HG03442 (cell line): Measurements from ENCODE around the gene SLC4A7.
"Not testable (repeated sequence)": the region's sequence is repeated elsewhere in the genome, so short reads cannot be mapped to it uniquely, and the experiment has no call there.

Experiments
- ATAC-seq: cut with Tn5 transposase; IDR thresholded peaks from one replicate; pipeline ENCODE4 v1.9.1; 2021; ENCODE audit warnings: mild to moderate bottlenecking, moderate library complexity; ENCODE audit not compliant: unreplicated experiment

The SLC4A7 gene

DNA sequence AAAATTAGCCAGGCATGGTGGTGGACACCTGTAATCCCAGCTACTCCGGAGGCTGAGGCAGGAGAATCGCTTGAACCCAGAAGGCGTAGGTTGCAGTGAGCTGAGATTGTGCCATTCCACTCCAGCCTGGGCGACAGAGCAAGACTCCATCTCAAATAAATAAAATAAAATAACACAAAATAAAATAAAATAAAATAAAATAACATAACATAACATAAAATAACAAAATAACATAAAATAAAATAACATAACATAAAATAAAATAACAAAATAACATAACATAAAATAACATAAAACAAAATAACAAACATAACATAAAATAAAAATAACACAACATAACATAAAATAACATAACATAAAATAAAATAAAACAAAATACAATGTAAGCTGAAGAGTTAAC is 45.8 kb downstream of the SLC4A7 start:
- not testable (repeated sequence) for ATAC-seq

- no peak for ATAC-seq
Observed at GRCh38 chr3:27431116-27431515, 53.1 kb downstream of the SLC4A7 start.

- ATAC-seq: no peak
Observed at GRCh38 chr3:27429909-27430308, 54.3 kb downstream of the SLC4A7 start.

- ATAC-seq: no peak
Observed at GRCh38 chr3:27428446-27428845, 55.7 kb downstream of the SLC4A7 start.

DNA sequence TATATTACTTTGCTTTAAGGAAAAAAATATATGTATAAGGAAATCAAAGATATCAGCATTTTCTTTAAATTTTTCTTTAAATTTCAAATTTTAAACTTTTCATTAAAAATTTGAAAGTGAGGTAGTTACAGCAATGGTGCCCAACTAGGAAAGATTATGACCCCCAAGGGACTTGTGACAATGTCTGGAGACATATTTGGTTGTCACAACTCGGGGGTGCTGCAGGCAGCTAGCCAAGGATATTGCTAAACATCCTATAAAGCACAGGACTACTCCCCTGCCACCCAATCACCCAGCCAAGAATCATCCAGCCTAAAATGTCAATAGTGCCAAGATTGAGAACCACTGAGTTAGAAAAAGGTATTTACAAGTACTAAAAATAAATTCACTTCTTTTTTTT is 57.3 kb downstream of the SLC4A7 start:
- no peak for ATAC-seq

DNA sequence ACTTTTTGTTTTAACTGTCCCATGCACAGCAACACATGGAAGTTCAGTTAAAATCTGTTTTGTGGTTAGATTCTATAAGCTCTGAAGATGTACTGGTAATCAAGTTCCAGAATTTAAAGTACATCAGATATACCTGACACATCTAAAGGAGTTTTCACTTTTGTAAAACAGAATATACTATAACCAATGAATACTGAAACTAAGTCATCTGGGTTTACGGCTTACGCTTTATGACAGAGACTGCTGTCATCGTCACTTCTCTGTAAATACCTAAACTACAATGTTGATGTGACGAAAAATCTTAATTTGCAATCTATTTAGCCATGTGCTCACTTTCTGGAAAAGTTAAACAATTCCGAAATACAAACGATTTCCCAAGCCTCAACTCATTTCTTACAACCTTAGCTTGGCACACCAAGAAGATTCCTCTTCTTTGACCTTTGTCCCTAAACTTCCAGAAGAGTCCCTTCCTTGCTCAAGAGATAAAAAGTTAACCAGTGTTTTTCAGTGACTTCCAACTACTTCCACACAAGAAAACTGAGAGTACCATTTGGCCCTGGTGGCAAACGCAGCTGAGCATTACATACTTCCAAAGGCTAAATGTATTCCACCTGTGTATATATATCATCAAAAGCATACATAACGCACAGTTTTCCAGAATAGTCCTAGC is 58.2 kb downstream of the SLC4A7 start:
- ATAC-seq: no peak

- not testable (repeated sequence) for ATAC-seq
Observed at GRCh38 chr3:27424812-27425521, 59.2 kb downstream of the SLC4A7 start.

DNA sequence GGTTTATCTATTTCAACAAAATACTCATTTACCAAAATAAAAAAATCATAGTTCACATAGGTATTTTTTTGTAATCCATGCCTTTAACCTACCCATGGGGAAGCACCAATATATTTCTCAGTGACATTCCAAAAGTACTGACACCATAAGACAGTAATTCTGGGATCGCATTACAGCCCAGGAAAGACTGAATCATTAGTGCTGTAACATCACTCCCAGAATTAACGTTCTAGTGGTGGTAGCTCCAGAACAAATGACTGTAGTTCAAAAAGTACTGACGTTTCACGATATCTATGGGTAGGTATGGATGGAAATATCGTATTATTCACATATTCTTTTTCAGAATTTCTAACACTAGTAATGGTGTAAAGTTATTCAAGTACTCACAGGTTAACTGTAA is 60.7 kb downstream of the SLC4A7 start:
- ATAC-seq: no peak

GRCh38 chr3:27422617-27423016 is 61.6 kb downstream of the SLC4A7 start:
- no peak for ATAC-seq

DNA sequence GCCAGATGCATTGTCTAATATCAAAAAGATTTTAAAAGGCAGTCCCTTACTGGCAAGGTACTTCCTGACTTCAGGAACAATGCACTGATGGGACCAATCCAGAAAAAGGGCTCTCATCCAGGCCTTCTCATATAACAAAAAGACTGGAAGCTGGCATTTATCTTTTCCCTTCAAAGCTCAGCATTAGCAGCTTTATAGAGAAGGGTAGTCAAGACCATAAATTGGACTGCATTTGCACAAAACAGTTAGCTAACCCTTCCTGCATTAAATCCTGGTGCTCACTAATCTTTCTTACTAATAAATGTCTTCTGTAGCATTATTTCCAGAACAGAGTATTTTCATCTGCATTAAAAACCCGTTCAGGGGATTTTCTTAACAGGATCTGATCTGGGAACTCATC is 69.0 kb downstream of the SLC4A7 start:
- no peak for ATAC-seq

GRCh38 chr3:27392950-27393679 is 91.1 kb downstream of the SLC4A7 start:
- peak; percentile 92 for ATAC-seq

DNA sequence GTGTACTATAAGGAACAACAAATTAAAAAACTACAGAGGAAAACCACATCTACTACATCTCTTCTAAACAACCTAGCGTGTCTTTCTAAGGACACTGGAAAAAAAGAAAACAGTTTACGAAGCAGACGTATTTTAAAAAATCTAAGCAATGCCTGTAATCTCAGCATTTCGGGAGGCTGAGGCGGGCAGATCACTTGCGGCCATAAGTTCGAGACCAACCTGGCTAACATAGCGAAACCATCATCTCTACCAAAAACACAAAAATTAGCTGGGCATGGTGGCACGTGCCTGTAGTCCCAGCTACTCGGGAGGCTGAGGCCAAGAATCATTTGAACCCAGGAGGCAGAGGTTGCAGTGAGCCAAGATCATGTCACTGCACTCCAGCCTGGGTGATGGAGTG is 91.8 kb downstream of the SLC4A7 start:
- not testable (repeated sequence) for ATAC-seq

- ATAC-seq: no peak
Observed at GRCh38 chr3:27391796-27392195, 92.4 kb downstream of the SLC4A7 start.

GRCh38 chr3:27387625-27388024 is 96.6 kb downstream of the SLC4A7 start:
- no peak for ATAC-seq

DNA sequence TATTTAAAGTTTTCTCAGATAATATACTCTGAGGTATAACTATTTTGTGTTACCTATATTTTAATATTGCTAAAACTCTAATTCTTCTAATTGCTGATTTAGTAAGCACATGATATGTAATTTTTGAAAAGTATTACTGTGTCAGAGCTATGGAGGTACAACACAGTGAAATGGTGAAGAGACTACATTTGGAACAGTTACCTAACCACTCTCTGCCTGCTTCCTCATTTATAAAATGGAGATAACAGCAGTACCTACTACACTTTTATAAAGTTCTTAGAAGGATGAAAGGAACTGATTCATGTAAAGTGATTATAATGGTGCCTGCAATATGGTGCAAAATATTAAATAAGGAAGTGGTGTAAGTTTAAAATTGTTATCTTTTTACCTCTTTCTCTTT is 98.7 kb downstream of the SLC4A7 start:
- peak; percentile 49 for ATAC-seq

DNA sequence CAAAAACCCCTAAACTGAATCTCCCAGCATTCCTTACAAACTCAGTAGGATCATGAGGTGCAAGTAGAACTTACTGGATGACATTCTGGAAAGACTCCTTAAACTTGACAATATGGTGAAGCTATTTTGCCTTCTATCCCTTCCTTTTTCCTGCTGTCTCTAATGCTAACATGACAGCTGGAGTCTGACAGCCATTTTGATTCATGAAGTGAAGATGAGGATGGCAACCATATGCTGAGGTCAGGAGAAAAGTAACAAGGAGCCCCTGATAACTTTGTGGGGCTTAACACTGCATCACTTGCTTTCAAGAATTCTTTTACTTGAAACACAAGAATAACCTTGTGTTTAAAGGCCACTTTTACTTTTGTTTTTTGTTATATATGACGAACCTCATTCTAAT is 100.0 kb downstream of the SLC4A7 start:
- ATAC-seq: no peak

- no peak for ATAC-seq
Observed at GRCh38 chr3:27380433-27381357, 103.5 kb downstream of the SLC4A7 start.

DNA sequence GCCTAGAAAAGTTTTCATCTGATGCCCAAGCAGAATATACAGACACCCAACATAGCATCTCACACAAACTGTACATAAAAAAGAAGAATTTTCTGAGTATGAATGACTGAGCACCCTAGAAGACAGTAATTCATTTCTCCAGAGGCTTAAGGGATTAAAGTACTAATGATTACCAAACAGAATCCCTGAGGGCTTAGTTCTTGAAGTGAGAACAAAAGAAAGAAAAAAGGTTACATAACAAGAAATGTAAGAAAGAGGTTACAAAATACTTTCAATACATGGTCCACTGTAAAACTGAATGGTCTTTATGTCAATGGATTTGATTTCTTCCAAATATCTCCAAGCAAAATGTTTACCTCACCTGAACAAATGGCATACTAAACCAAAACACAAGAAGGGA is 105.9 kb downstream of the SLC4A7 start:
- no peak for ATAC-seq

GRCh38 chr3:27376109-27376772 is 107.9 kb downstream of the SLC4A7 start:
- ATAC-seq: no peak

GRCh38 chr3:27368831-27369607 is 115.2 kb downstream of the SLC4A7 start, which contains the start of gene NEK10:
Gene NEK10, minus strand, starts transcription at chr3:27369383. Its CDS starts 16,501 bp downstream, at chr3:27352882.
- peak; percentile 100 for ATAC-seq
